ENCODE measurements around the gene ARMC5. TPM values are rescaled to one million over a fixed set of nuclear protein-coding genes. Genes with fewer than 3 reads are reported as not detected.

ARMC5 gene
- total RNA-seq, result 18.9 and 20.0 TPM in 2 replicates

DNA sequence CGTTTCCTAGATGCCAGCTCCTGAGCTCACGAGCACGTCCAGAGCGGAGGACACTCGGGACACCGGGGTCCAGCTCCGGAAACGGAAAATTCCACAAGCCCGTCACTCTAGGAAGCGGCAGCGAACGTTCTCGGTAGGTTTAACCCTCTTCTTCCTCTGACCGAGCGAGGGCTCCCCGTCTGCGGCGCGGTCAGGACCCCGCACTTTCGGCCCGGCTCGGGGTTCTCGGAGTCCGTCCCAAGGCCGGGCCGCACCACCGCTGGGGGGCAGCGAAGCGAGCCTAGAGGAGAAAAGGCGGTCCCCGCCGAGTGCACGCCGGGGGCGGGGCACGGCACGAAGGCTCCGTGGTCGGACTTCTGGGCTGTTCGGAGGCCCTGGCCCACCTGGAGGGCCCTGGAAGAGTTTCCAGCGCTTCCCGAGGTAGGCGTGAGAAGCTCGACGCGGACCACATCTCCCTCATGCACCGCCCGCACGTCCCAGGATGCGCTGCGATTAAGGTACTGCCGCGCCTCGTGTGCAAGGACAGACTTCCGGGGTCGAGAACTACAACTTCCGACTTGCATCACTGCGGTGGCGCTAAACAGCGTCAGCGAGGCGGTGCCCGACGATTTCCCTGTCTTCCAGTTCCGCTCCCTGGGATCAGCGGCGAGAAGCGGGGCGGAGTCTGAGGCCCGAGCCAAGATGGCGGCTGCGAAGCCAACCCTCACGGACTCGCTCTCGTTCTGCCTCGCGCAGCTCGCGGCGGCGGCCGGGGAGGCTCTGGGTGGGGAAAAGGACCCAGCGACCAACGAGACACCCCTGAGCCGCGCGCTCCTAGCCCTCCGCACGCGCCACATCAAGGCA lies at the start of gene ARMC5:
Gene ARMC5, plus strand, starts transcription at position 658 of the 843 bp plus-strand sequence. Its CDS starts 24 bp downstream, at position 682.

DNA sequence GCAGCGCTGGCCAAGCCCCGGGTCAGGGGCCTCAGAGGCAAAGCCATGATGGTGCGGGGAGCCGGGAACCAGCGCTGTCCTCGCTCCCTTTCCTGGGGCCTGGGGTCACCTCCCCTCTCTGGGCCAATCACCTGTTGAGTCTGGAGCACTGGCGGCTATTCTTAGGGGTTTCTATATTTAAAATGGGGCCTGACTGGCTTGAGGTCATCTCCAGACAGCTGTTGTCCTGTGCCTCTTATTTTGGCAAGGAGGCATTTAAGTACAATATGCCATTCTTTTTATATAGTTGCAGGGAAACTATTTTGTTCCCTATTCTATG lies 31.1 kb upstream of the ARMC5 start, which contains the start of gene COX6A2:
Gene COX6A2, minus strand, starts transcription at position 82 of the 319 bp plus-strand sequence. Its CDS starts 35 bp downstream, at position 47.

DNA sequence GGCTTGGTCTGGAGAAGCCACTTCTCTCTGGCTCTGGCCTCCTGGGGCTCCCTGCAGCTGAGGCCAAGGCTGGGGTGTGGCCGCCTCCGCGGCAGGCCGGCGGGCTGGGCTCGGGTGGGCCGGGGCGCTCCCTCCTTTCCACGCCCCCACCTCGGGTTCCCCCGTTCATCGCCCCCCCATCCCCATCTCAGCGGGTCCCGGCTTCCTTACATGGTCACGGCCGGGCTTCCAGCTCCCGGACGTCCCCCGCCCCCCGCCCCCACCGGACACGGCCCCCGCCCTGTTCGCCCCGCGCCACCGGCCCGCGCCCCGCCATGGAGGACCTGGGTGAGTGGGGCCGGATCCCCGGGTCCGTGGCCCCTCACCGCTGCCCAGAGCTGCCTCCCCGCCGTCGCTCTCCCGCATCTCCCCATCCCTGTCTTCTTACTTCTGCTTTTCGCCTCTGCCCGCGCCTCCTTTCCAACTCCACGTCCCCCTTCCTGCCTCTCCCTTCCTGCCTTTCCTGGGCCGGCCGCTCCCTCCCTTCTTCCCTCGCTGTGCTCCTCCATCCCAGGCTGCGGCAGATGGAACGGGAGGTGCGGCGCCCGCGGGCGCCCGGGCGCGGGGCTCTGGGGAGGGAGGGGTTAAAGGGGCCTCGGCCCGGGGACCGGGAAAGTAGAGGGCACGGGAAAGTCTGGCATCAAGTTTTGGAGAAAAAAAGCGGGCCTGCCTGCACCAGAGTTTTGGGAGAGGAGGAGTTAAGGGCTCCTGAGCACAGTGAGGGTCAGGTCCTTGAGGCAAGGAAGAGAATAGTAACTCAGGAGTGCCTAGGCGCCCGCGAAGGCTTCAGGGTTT lies 12.8 kb downstream of the ARMC5 start, which contains the start of gene TGFB1I1:
Gene TGFB1I1, plus strand, starts transcription at position 278 of the 834 bp plus-strand sequence. Its CDS starts 37 bp downstream, at position 315.

GRCh38 chr16:31483081-31483480 lies 23.8 kb downstream of the ARMC5 start, which contains the start of gene SLC5A2:
TSS of gene SLC5A2 (plus strand) at chr16:31483123. CDS start at chr16:31483137, 14 bp downstream.

DNA sequence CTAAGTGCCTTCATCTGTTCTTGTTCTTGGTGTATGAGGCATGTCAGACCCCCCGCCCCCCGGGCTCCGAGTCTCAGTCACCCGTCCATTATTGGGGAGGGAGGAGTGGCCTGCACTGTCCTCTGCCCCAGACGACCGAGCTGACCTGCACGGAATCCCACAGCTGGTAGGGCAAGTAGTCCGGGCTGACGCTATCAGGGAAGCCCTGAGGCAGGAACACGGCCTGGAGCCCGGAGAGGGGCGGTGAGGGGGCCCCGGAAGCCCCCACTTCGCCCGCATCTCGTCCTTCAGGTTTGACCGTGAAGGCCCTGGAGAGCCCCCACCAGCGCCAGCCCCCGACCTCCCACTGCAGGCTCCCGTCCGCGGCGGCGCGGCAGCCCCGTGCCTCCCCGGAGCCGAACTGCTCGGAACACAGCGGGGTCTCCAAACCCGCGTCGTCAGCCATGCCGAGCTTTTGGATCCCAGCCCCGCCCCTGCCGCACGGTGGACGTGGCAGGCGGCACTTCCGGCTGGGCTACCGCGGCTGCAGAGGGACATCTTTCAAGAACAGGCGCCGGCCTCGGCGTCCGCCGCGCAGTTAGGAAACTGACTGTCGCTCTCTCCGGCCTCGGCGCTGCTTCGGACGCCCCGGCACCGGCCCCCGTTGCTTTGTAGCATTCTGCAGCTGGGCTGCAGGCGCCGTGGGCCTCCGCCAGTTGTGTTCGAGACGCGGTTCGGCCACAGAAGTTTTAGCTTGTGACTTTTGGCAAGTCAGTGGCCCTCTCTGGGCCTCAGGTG lies 48.8 kb downstream of the ARMC5 start, which contains the start of gene RUSF1:
Gene RUSF1, minus strand, starts transcription at position 463 of the 777 bp plus-strand sequence. Its CDS starts 18 bp downstream, at position 445.

Other genes with a start within 250 kb of the ARMC5 start
- not detected in 2 replicates for gene TRIM72, start 245.4 kb upstream of the ARMC5 start, total RNA-seq
- not detected in 2 replicates for gene PYDC1, start 242.4 kb upstream of the ARMC5 start, total RNA-seq
- gene ITGAM, start 199.5 kb upstream of the ARMC5 start, total RNA-seq, result not detected in 2 replicates
- gene ITGAX, start 104.3 kb upstream of the ARMC5 start, total RNA-seq, result 0.60 and 0.64 TPM in 2 replicates
- gene ITGAD, start 66.2 kb upstream of the ARMC5 start, total RNA-seq, result not detected in 2 replicates
- gene COX6A2, start 31.1 kb upstream of the ARMC5 start, total RNA-seq, result not detected in 2 replicates
- not detected in 2 replicates for gene ZNF843, start 16.7 kb upstream of the ARMC5 start, total RNA-seq
- 78.3 and 96.0 TPM in 2 replicates for gene TGFB1I1, start 12.7 kb downstream of the ARMC5 start, total RNA-seq
- not detected in 2 replicates for gene SLC5A2, start 23.6 kb downstream of the ARMC5 start, total RNA-seq
- 30.3 and 30.6 TPM in 2 replicates for gene RUSF1, start 48.9 kb downstream of the ARMC5 start, total RNA-seq
- not detected in 2 replicates for gene AHSP, start 68.4 kb downstream of the ARMC5 start, total RNA-seq